DOHH2 (cell line): Measurements from ENCODE around the gene CIAO2A.
"Not testable (repeated sequence)": the region's sequence is repeated elsewhere in the genome, so short reads cannot be mapped to it uniquely, and the experiment has no call there.

ENCODE experiments used
- CTCF ChIP-seq: fragments of 200-600 bp; sonication (generic); IDR thresholded peaks from one replicate; pipeline ENCODE4 v1.5.1; 2014; ENCODE audit warnings: antibody characterized with exemption, mild to moderate bottlenecking, low read depth, low read length; ENCODE audit not compliant: poor library complexity, severe bottlenecking
- EZH2phosphoT487 ChIP-seq: fragments of 200-600 bp; sonication (generic); IDR thresholded peaks from 2 replicates; pipeline ENCODE4 v1.6.1; 2017; ENCODE audit warnings: borderline replicate concordance, mild to moderate bottlenecking, antibody characterized with exemption, low read length, moderate library complexity, mixed read lengths

GRCh38 chr15:64120322-64120721 lies 26.7 kb upstream of the CIAO2A start:
- not testable (repeated sequence) for TF ChIP-seq CTCF, EZH2phosphoT487
